ENCODE measurements around the gene MAP4. TPM values are rescaled to one million over a fixed set of nuclear protein-coding genes. Genes with fewer than 3 reads are reported as not detected.
A peak's percentile ranks its signal among the peaks of the same experiment; 100 is the strongest.
"Not testable (repeated sequence)": the region's sequence is repeated elsewhere in the genome, so short reads cannot be mapped to it uniquely, and the experiment has no call there.

The MAP4 gene
- total RNA-seq, 1 donor from 2014 or later: 228 TPM

DNA sequence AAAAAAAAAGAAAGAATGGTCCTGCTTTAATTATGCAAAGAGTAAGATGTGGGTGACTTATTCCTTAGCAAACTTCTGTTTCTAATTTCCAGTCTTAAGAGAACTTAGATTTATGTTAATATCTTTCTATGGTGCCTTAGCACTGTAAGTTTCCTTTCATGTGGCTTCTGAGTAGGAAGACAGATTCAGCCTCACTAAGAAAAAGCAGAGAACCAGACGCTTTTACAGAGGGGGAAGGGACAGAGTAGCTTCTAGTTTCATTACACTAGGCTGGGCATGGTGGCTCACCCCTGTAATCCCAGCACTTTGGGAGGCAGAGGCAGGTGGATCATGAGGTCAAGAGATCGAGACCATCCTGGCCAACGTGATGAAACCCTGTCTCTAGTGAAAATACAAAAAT lies 118.3 kb downstream of the MAP4 start:
- no peak for DNase-seq (ENCODE audit: low spot score)

DNA sequence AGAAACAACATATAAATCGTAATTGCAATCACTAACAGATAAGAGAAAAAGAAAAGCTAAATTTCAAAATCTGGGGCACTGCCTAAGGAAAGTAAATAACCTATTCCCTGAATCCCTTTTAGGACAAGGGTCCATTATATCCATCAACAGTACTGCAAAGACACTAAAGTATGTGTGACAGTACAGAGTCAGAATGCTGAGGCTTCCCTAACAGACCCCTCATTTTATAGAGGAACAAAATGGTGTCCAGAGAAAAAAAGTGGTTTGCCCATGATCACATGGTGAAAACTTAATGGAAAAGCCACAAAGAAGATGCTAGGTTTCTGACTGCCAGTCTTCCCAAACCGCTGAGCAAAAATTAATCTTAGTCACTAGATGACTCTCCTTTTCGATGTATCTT lies 119.5 kb downstream of the MAP4 start:
- no peak for DNase-seq (ENCODE audit: low spot score)

DNA sequence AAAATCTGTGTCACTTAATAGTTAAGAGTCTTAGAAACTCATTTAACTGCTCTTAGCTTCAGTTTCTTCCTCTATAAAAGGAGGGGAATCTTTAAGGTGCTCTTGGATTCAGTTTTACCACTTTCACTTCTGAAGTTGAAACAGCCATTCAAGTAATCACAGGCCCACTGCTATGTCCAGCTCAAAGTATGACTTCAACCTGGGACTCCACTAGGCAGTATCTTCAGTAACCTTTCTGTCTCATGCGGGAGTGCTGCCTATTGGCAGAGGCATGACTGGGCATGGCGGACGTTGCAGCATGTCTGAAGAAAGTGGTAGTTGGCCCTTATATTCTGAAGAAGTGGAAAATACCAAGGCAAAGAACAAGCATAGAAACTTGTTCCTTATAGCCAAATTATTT lies 121.0 kb downstream of the MAP4 start:
- no peak for DNase-seq (ENCODE audit: low spot score)

GRCh38 chr3:47892286-47893040 lies 123.8 kb downstream of the MAP4 start:
- no peak for DNase-seq (ENCODE audit: low spot score)

DNA sequence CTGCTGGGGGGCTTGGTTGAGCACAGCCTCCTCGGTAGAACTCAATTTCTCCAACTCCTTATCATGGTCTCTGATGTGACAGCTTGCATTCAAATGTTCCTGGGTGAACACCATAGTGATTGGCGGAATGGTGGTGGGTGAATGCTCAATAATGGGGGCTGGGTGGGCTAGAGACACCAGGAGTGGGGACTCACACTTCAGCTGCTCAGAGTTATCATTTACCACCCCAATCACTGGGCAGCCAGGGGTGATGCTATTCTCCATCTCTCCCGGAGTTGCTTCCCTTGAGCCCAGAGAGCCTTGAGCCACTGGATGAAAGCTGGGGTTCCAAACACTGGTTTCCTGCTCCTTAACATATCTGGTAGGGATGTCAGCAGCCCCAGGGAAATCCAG lies 124.6 kb downstream of the MAP4 start:
- no peak for DNase-seq (ENCODE audit: low spot score)

DNA sequence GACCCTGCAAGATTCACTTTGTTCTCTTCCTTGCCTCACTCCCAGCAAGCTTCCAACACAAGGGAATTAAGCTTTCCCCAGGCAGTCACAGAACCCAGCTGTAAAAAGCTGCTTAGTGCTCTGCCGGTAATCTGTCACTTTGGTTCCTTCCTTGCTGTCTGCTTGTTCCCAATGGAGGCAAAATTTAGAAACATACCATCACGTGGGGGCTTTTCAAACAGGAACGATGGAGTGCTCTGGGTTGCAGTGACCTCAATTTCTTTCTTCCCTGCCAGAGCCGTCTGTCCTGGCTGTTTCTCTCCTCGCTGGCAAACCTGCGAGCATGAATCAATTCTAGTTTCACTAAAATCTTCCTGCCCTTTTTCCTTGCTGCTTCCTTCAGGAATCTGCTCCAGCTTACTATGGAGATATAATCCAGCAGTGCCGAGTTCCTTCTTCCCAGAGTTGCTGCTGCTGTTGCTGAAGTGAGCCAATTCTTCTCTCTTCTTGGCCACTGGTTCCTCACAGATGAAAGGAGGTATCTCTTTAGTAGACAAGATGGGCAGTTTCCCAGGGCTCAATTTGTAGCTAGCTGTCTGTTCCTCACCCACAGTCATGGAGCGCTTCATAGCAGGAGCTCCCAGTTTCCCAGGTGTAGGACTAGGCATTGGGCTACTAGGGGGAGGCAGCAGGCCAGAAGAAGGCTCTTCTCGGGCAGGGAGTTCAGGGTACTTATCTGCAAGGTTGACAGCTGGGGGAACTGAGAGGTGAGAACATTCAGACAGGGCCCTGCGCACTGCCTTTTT lies 125.2 kb downstream of the MAP4 start:
- peak; percentile 15 for DNase-seq (ENCODE audit: low spot score)

DNA sequence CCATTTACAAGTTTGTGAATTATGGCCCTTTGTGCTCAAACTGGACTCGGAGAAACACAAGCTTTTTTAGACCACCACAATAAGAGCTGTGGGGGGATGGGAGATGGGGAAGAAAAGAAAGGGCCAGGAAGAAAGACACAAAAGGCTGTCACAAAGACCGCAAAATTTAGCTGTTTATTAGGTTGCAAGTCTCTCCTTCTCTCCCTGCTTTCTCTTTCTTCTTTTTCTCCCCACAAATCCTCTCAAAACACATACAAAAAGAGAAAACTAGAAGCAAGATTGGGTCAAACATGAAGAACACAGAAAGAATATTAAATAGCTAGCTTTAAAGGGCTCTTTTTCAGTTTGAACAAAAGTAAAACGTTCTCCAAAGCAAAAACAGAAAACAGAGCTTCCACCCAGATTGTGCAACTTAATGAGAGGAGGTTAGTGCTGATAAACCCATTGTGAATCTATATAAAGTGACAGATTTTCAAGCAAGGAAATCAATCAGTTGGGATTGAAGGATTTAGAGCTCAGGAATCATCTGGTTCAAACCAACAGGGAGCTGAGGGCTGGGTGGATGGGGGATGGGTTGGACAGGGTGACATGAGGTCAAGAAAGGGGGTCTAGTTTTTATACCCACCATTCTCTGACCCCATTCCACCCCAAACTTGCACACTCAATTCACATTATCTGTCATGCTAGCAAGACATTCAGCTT lies 125.9 kb downstream of the MAP4 start:
- DNase-seq (ENCODE audit: low spot score): no peak

- no peak for DNase-seq (ENCODE audit: low spot score)
Measured at GRCh38 chr3:47888986-47889757, 127.0 kb downstream of the MAP4 start.

GRCh38 chr3:47887991-47888390 lies 128.2 kb downstream of the MAP4 start:
- DNase-seq (ENCODE audit: low spot score): not testable (repeated sequence)

DNA sequence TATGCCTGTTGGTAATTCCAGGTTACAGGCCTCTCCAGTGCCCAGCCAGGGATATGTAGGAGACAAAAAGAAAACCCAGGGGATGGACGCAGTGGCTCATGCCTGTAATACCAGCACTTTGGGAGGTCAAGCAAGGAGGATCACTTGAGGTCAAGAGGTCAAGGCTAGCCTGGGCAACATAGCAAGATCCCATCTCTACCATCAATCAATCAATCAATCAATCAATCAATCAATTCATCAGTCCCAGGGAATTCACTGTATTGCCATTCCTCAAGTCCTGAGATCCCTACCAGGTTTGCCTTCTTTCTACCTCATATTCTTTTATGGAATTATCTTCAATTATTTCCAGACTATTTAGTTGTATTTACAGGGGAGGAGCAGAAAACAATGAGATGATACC lies 131.0 kb downstream of the MAP4 start:
- DNase-seq (ENCODE audit: low spot score): no peak

DNA sequence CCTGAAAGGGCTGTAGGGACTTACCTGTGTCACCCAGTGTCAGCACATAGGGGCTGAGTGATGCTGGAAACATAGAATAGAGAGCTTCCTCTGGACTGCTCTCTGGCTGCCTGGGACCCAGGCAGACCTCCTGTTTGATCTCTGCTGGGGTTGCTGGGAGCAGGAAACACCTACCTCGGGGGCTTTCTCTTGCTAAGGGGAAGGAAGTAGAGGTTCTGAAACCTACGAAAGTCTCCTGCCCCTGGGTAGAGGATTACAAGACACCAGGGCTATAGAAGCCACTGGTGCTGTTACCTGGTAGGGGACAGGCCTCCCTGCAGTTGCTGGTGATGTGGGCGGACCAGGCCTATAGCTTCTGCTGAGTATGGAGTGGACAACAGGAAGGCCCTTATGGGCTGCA lies 131.6 kb downstream of the MAP4 start:
- DNase-seq (ENCODE audit: low spot score): no peak

GRCh38 chr3:47882338-47882737 lies 133.9 kb downstream of the MAP4 start:
- DNase-seq (ENCODE audit: low spot score): no peak

GRCh38 chr3:47877719-47878118 lies 138.5 kb downstream of the MAP4 start:
- no peak for DNase-seq (ENCODE audit: low spot score)

- DNase-seq (ENCODE audit: low spot score): no peak
Measured at GRCh38 chr3:47877290-47877689, 138.9 kb downstream of the MAP4 start.

- DNase-seq (ENCODE audit: low spot score): no peak
Measured at GRCh38 chr3:47874913-47875312, 141.3 kb downstream of the MAP4 start.

DNA sequence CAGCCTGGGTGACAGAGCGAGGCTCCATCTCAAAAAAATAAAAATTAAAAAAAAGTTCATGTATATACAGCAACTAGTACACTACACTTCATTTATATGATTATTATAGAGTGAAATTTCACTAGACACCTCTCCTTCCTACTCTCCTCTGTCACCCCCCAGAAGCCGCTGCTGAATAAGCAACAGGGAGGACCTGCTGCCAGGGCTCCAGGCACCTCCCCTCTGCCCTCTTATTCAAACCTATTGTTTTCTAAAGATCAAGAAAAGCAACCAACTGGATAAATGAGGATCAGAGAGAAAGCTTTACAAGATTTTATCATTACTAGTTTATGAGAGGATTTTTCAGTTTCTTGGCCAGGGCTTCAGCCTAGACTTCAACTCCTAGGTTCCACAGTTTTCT lies 141.8 kb downstream of the MAP4 start:
- DNase-seq (ENCODE audit: low spot score): no peak

- no peak for DNase-seq (ENCODE audit: low spot score)
Measured at GRCh38 chr3:47872916-47873315, 143.3 kb downstream of the MAP4 start.

DNA sequence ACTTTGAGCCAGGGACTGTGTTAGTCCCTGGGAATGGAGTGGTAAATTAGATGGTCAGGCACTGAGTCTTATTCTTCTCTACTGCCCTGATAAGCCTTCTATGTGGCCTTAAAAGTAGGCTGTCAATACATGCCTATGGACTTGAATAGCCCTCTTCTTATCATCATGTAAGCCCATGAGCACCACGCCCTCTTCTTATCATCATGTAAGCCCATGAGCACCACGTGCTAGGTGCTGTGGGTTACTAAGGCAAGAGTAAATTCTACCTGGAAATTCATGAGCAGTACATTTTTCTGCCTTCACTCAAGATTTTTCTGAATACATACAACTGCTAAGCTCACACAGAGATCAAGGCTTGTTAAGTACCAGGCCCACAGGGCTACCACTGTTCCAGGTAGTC lies 144.8 kb downstream of the MAP4 start:
- DNase-seq (ENCODE audit: low spot score): no peak

GRCh38 chr3:47870702-47871260 lies 145.4 kb downstream of the MAP4 start:
- DNase-seq (ENCODE audit: low spot score): no peak

DNA sequence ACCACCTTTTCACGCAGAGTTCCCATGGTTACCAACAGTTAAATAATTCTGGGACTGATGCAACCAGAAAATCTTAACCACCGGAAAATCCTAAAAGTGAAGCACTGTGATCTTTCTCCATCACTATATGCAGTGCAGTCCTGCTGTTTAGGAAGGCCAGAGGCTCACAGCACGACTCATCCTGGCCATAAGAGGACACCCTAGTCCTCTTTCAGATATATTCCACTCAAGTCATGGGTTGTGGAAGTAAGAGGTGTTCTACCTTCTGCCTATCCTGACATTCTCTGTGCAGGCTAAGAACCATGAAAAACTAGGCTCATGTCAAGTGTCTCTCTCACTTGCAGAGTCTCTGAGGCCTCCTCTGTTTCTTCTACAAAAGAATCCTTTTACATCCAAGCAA lies 146.1 kb downstream of the MAP4 start:
- no peak for DNase-seq (ENCODE audit: low spot score)

DNA sequence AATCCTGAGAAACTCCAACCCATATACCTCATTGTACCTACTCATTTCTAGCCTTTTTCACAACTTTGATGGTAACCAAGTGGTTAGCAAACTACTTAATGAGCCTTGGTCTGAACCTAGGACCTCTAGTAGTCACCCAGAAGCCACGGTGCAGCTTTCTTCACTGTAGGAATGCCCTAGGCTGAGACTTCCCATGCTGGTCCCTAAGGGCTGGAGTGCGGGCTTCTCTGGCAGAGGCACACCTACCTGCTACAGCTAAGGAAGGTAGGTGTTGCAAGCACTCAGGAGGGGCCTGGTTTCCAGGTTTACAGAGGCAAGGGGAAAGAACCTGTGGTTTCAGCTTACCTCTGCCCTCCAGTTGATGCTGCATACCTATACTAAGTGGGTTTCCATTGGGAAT lies 147.9 kb downstream of the MAP4 start:
- no peak for DNase-seq (ENCODE audit: low spot score)

Data from mucosa of gallbladder (tissue), 1 donor.